22Rv1 (cell line): Measurements from ENCODE around the gene OVOL1.

Source experiments
- CTCF ChIP-seq: fragments of 450-650 bp; IDR thresholded peaks from 2 replicates; pipeline ENCODE4 v1.5.1; 2017; ENCODE audit warnings: mild to moderate bottlenecking
- ZFX ChIP-seq: fragments of 450-650 bp; IDR thresholded peaks from 2 replicates; pipeline ENCODE4 v1.6.1; 2017; ENCODE audit warnings: antibody characterized with exemption, borderline replicate concordance

GRCh38 chr11:65829459-65829858 lies 42.6 kb downstream of the OVOL1 start:
- TF ChIP-seq CTCF (no peak), ZFX (no peak)
